H9 (cell line): ENCODE measurements around the gene RELA. TPM values are rescaled to one million over a fixed set of nuclear protein-coding genes. Genes with fewer than 3 reads are reported as not detected.

ENCODE experiments used
- DNase-seq: peaks from one replicate; pipeline ENCODE4 v3.0.0-alpha.2; 2017
- H2AFZ ChIP-seq: one replicate; pipeline ENCODE4 v1.6.1; 2013; ENCODE audit warnings: mild to moderate bottlenecking, low read length, control low read depth, moderate library complexity
- H2AK5ac ChIP-seq: 2 replicates; pipeline ENCODE4 v1.6.1; 2013; ENCODE audit warnings: low read length, control low read depth, mixed read lengths; ENCODE audit not compliant: insufficient read length
- H2BK120ac ChIP-seq: one replicate; pipeline ENCODE4 v1.6.1; 2013; ENCODE audit warnings: low read depth, mild to moderate bottlenecking, low read length, control low read depth, inconsistent platforms; ENCODE audit not compliant: poor library complexity, severe bottlenecking
- H2BK12ac ChIP-seq: 2 replicates; pipeline ENCODE4 v1.6.1; 2013; ENCODE audit warnings: low read length, control low read depth, mixed read lengths, low read depth; ENCODE audit not compliant: insufficient read length
- H2BK15ac ChIP-seq: 2 replicates; pipeline ENCODE4 v1.6.1; 2013; ENCODE audit warnings: low read depth, low read length, control low read depth
- H2BK20ac ChIP-seq: one replicate; pipeline ENCODE4 v1.6.1; 2013; ENCODE audit warnings: low read depth, mild to moderate bottlenecking, low read length, control low read depth, inconsistent platforms; ENCODE audit not compliant: poor library complexity, severe bottlenecking
- H2BK5ac ChIP-seq: 2 replicates; pipeline ENCODE4 v1.6.1; 2013; ENCODE audit warnings: low read length, control low read depth, mixed read lengths; ENCODE audit not compliant: insufficient read length
- H3K14ac ChIP-seq: 2 replicates; pipeline ENCODE4 v1.6.1; 2013; ENCODE audit warnings: low read length, control low read depth; ENCODE audit not compliant: insufficient read depth
- H3K18ac ChIP-seq: 2 replicates; pipeline ENCODE4 v1.6.1; 2013; ENCODE audit warnings: low read depth, mild to moderate bottlenecking, mixed read lengths, low read length, control low read depth; ENCODE audit not compliant: insufficient read length
- H3K23ac ChIP-seq: 2 replicates; pipeline ENCODE4 v1.6.1; 2013; ENCODE audit warnings: low read length, control low read depth, mixed read lengths, low read depth; ENCODE audit not compliant: insufficient read length
- H3K23me2 ChIP-seq: 2 replicates; pipeline ENCODE4 v1.6.1; 2013; ENCODE audit warnings: low read depth, mild to moderate bottlenecking, mixed read lengths, low read length, control low read depth; ENCODE audit not compliant: insufficient read length, poor library complexity, severe bottlenecking
- H3K27ac ChIP-seq: 2 replicates; pipeline ENCODE4 v1.5.1; 2013; ENCODE audit warnings: low read length, control low read depth, mixed read lengths, low read depth; ENCODE audit not compliant: insufficient read length
- H3K27me3 ChIP-seq: 2 replicates; pipeline ENCODE4 v1.6.1; 2013; ENCODE audit warnings: low read length, control low read depth, inconsistent platforms; ENCODE audit not compliant: insufficient read depth
- H3K4ac ChIP-seq: 2 replicates; pipeline ENCODE4 v1.6.1; 2013; ENCODE audit warnings: low read depth, mild to moderate bottlenecking, control low read depth, inconsistent platforms, low read length, moderate library complexity
- H3K4me1 ChIP-seq: 2 replicates; pipeline ENCODE4 v1.6.1; 2013; ENCODE audit warnings: low read length, control low read depth, inconsistent platforms; ENCODE audit not compliant: insufficient read depth
- H3K4me2 ChIP-seq: 2 replicates; pipeline ENCODE4 v1.6.1; 2013; ENCODE audit warnings: low read length, control low read depth, mixed read lengths; ENCODE audit not compliant: insufficient read length, insufficient read depth
- H3K56ac ChIP-seq: 2 replicates; pipeline ENCODE4 v1.6.1; 2013; ENCODE audit warnings: low read depth, mild to moderate bottlenecking, mixed read lengths, low read length, control low read depth; ENCODE audit not compliant: insufficient read length
- H3K79me1 ChIP-seq: 2 replicates; pipeline ENCODE4 v1.6.1; 2013; ENCODE audit warnings: low read depth, mild to moderate bottlenecking, moderate library complexity, low read length, control low read depth, inconsistent platforms; ENCODE audit not compliant: insufficient read depth, poor library complexity, severe bottlenecking
- H3K79me2 ChIP-seq: 2 replicates; pipeline ENCODE4 v1.6.1; 2013; ENCODE audit warnings: low read length, control low read depth, inconsistent platforms; ENCODE audit not compliant: insufficient read depth
- H3K9ac ChIP-seq: 2 replicates; pipeline ENCODE4 v1.6.1; 2013; ENCODE audit warnings: low read length, control low read depth, mixed read lengths; ENCODE audit not compliant: insufficient read length; ENCODE audit errors: extremely low read depth
- H3K9me3 ChIP-seq: one replicate; pipeline ENCODE4 v1.6.1; 2013; ENCODE audit warnings: low read depth, low read length, inconsistent platforms; ENCODE audit not compliant: control insufficient read depth
- H3T11ph ChIP-seq: one replicate; pipeline ENCODE4 v1.6.1; 2013; ENCODE audit warnings: mild to moderate bottlenecking, low read length, control low read depth, inconsistent platforms
- H4K20me1 ChIP-seq: one replicate; pipeline ENCODE4 v1.6.1; 2013; ENCODE audit not compliant: control insufficient read depth, insufficient read length, insufficient read depth
- H4K5ac ChIP-seq: 2 replicates; pipeline ENCODE4 v1.6.1; 2013; ENCODE audit warnings: low read depth, mild to moderate bottlenecking, mixed read lengths, low read length, control low read depth; ENCODE audit not compliant: insufficient read length
- H4K8ac ChIP-seq: replicated peaks from 2 replicates; pipeline ENCODE4 v1.6.1; 2013; ENCODE audit warnings: low read length, control low read depth, mixed read lengths, low read depth; ENCODE audit not compliant: insufficient read length
- H4K91ac ChIP-seq: 2 replicates; pipeline ENCODE4 v1.6.1; 2013; ENCODE audit warnings: low read depth, mild to moderate bottlenecking, moderate library complexity, mixed read lengths, low read length, control low read depth; ENCODE audit not compliant: insufficient read length
- H3K27ac Mint-ChIP-seq, 3 experiments: 2 replicates in 2 of 3; 3 replicates in 1 of 3; pipeline ENCODE4 v1.8.0; 2020 to 2021; ENCODE audit warnings: mixed read lengths in 3 of 3, mild to moderate bottlenecking in 1 of 3, moderate library complexity in 1 of 3
- H3K27me3 Mint-ChIP-seq: 2 replicates; pipeline ENCODE4 v1.8.0; 2021; ENCODE audit warnings: low read depth, mild to moderate bottlenecking, moderate library complexity, mixed read lengths
- H3K36me3 Mint-ChIP-seq, 3 experiments: 2 replicates in 2 of 3; 3 replicates in 1 of 3; pipeline ENCODE4 v1.8.0; 2020 to 2021; ENCODE audit warnings: low read depth in 3 of 3, mixed read lengths in 3 of 3; ENCODE audit not compliant: insufficient read depth in 1 of 3
- H3K4me1 Mint-ChIP-seq, 2 experiments: 2 replicates each; pipeline ENCODE4 v1.8.0; 2020; ENCODE audit warnings: mixed read lengths in 2 of 2
- H3K4me3 Mint-ChIP-seq, 2 experiments: 2 replicates in 1 of 2; 3 replicates in 1 of 2; pipeline ENCODE4 v1.8.0; 2020 to 2021; ENCODE audit warnings: mild to moderate bottlenecking in 2 of 2, mixed read lengths in 2 of 2, moderate library complexity in 1 of 2
- H3K9me3 Mint-ChIP-seq, 2 experiments: 2 replicates in 1 of 2; 3 replicates in 1 of 2; pipeline ENCODE4 v1.8.0; 2020; ENCODE audit warnings: mild to moderate bottlenecking in 2 of 2, mixed read lengths in 2 of 2, moderate library complexity in 1 of 2
- CTCF ChIP-seq: fragments of 200-600 bp; sonication (generic); conservative IDR thresholded peaks from 3 replicates; pipeline ENCODE4 v1.8.0; 2021; ENCODE audit warnings: antibody characterized with exemption, mild to moderate bottlenecking
- WGBS: extraction: QIAGEN DNeasy Blood & Tissue Kit; methylation state at CpG from one replicate; pipeline ENCODE4 v1.1.7; 2013; ENCODE audit warnings: missing lambda C conversion rate, low lambda C conversion rate, mixed read lengths; ENCODE audit not compliant: insufficient read length; ENCODE audit errors: extremely low coverage; 5-methylcytosine and 5-hydroxymethylcytosine counted together
- total RNA-seq: library from RNA; stranded (reverse); gene quantifications from 2 replicates; pipeline ENCODE4 v1.2.1, GENCODE V29; 2021

RELA gene
- total RNA-seq, 1 experiment from 2014 or later: 48.8 TPM

- no peak for TF ChIP-seq CTCF
- Histone ChIP-seq H3K9me3 (no peaks in the 10 kb centered on the region), H2AK5ac (no peak overlapping the region), H2AFZ (no peak overlapping the region), H3T11ph (no peak overlapping the region), H3K27me3 (no peaks in the 10 kb centered on the region), H3K23ac (no peak overlapping the region), H3K4me2 (no peak overlapping the region), H2BK15ac (no peak overlapping the region), H2BK12ac (no peak overlapping the region), H3K56ac (no peak overlapping the region), H3K18ac (no peak overlapping the region), H4K8ac (no peak overlapping the region), H3K79me1 (no peaks in the 10 kb centered on the region), H3K4me1 (no peaks in the 10 kb centered on the region), H3K27ac (no peak overlapping the region), H2BK120ac (no peak overlapping the region), H4K20me1 (no peaks in the 10 kb centered on the region), H4K91ac (no peak overlapping the region), H3K79me2 (no peaks in the 10 kb centered on the region), H4K5ac (no peak overlapping the region), H3K14ac (no peak overlapping the region; the same call in 1 of the 2 replicates), H3K4ac (no peak overlapping the region), H3K9ac (no peak overlapping the region), H2BK20ac (no peak overlapping the region), H2BK5ac (no peak overlapping the region), H3K23me2 (no peaks in the 10 kb centered on the region)
- no peaks in the 10 kb centered on the region for H3K27me3 Mint-ChIP-seq
- peaks cover 22 to 74% (median 72%) of the 10 kb centered on the region in 3 experiments; a peak in 6 of 7 replicates for H3K36me3 Mint-ChIP-seq
- no CpG with 5 or more reads among the region's 14 CpGs for WGBS
- no peaks in the 10 kb centered on the region for H3K9me3 Mint-ChIP-seq
- H3K4me3 Mint-ChIP-seq: peak overlapping the region in 1 of 2 experiments; percentile 16; a peak in 1 of 5 replicates
- no peaks in the 10 kb centered on the region for H3K4me1 Mint-ChIP-seq
- DNase-seq: no peak
- H3K27ac Mint-ChIP-seq: peak overlapping the region in 1 of 3 experiments; percentile 17; a peak in 1 of 7 replicates
Measured at GRCh38 chr11:65623177-65623576, 39.5 kb downstream of the RELA start.
